HepG2 (cell line): ENCODE measurements around the gene CCNQ. TPM values are rescaled to one million over a fixed set of nuclear protein-coding genes. Genes with fewer than 3 reads are reported as not detected.

ENCODE experiments used
- ARID4A ChIP-seq: sonication (generic); formaldehyde crosslinking; IDR thresholded peaks from 2 replicates; pipeline ENCODE4 v1.5.0; 2020; ENCODE audit warnings: mild to moderate bottlenecking, missing genetic modification reagents, borderline replicate concordance
- BORCS8-MEF2B ChIP-seq: sonication (generic); formaldehyde crosslinking; IDR thresholded peaks from 2 replicates; pipeline ENCODE4 v1.8.0; 2022; ENCODE audit warnings: mild to moderate bottlenecking, missing genetic modification reagents
- CAMTA2 ChIP-seq: sonication (generic); formaldehyde crosslinking; IDR thresholded peaks from 2 replicates; pipeline ENCODE4 v1.4.0; 2020; ENCODE audit warnings: mild to moderate bottlenecking, missing genetic modification reagents, borderline replicate concordance
- CHD4 ChIP-seq: fragments of 200-600 bp; sonication (generic); IDR thresholded peaks from 2 replicates; pipeline ENCODE4 v1.7.0; 2017; ENCODE audit warnings: mild to moderate bottlenecking, low read length, borderline replicate concordance
- MEIS2 ChIP-seq: sonication (generic); formaldehyde crosslinking; IDR thresholded peaks from 2 replicates; pipeline ENCODE4 v1.9.0; 2021; ENCODE audit warnings: mild to moderate bottlenecking, missing genetic modification reagents
- MTA1 ChIP-seq: sonication (generic); formaldehyde crosslinking; IDR thresholded peaks from 2 replicates; pipeline ENCODE4 v1.4.0; 2020; ENCODE audit warnings: missing genetic modification reagents, mild to moderate bottlenecking, borderline replicate concordance
- NPAS2 ChIP-seq: sonication (generic); formaldehyde crosslinking; IDR thresholded peaks from 2 replicates; pipeline ENCODE4 v1.8.0; 2022; ENCODE audit warnings: mild to moderate bottlenecking, missing genetic modification reagents, borderline replicate concordance
- RERE ChIP-seq: IDR thresholded peaks from 2 replicates; pipeline ENCODE4 v1.6.1; 2016; ENCODE audit warnings: low read depth, missing genetic modification reagents, missing compliant biosample characterization
- SMAD3 ChIP-seq: sonication (generic); formaldehyde crosslinking; IDR thresholded peaks from 2 replicates; pipeline ENCODE4 v1.4.0; 2020; ENCODE audit warnings: missing genetic modification reagents
- SOX6 ChIP-seq, 2 experiments: fragments of 450-650 bp in 1 of 2; sonication (generic) in 1 of 2; formaldehyde crosslinking in 1 of 2; IDR thresholded peaks; 2 replicates each; pipeline versions ENCODE4 v1.4.0 to v1.6.1; 2017 to 2020; ENCODE audit warnings: antibody characterized with exemption in 1 of 2, mild to moderate bottlenecking in 1 of 2, missing genetic modification reagents in 1 of 2
- SP5 ChIP-seq: IDR thresholded peaks from 2 replicates; pipeline ENCODE4 v1.6.1; 2016; ENCODE audit warnings: low read depth, borderline replicate concordance
- ZBTB25 ChIP-seq: IDR thresholded peaks from 2 replicates; pipeline ENCODE4 v1.6.1; 2018; ENCODE audit warnings: missing genetic modification reagents
- ZNF350 ChIP-seq: sonication (generic); formaldehyde crosslinking; IDR thresholded peaks from 2 replicates; pipeline ENCODE4 v1.4.0; 2020; ENCODE audit warnings: mild to moderate bottlenecking, low read depth, missing genetic modification reagents, borderline replicate concordance
- ZNF775 ChIP-seq: sonication (generic); formaldehyde crosslinking; IDR thresholded peaks from 2 replicates; pipeline ENCODE4 v1.4.0; 2020; ENCODE audit warnings: missing genetic modification reagents, mild to moderate bottlenecking, moderate library complexity, borderline replicate concordance
- polyA plus RNA-seq, 8 experiments: library from polyadenylated mRNA; depleted of rRNA in 3 of 8; stranded (reverse) in 7 of 8; unstranded in 1 of 8; fragments of >200 nt; fragmentation: Illumina TruSeq in 4 of 8; extraction: Trizol in 4 of 8; gene quantifications; 2 replicates each; pipeline versions ENCODE4 v1.2.1 to v1.2.3, GENCODE V29; 2011 to 2016; ENCODE audit warnings: low read depth in 4 of 8, missing spikeins in 1 of 8, mixed read lengths in 1 of 8; ENCODE audit not compliant: insufficient read depth in 1 of 8
- total RNA-seq, 5 experiments: library from RNA; depleted of rRNA; stranded (reverse); fragments of >200 nt; fragmentation: Illumina TruSeq; extraction: Trizol; gene quantifications; 2 replicates each; pipeline ENCODE4 v1.2.3, GENCODE V29; 2016; ENCODE audit warnings: low read depth in 1 of 5
- TF ChIP-seq, protein P1 (sequence below): sonication (generic); formaldehyde crosslinking; IDR thresholded peaks from 2 replicates; pipeline ENCODE4 v1.5.0; 2020; ENCODE audit warnings: mild to moderate bottlenecking, missing genetic modification reagents, moderate library complexity

The CCNQ gene
- total and polyA plus RNA-seq, 2 of the 13 experiments (the other 11 are each of a cell fraction or from before 2014, with no cell fraction given), result 15.0 to 25.5 TPM

- peak; percentile 43; the same call in 1 of the 2 replicates for TF ChIP-seq ARID4A (CRISPR knock-in tag)
- TF ChIP-seq MTA1 (CRISPR knock-in tag), result no peak
- 0 out of 2 replicates have a peak, but pooled peaks have one; percentile 24 for TF ChIP-seq BORCS8-MEF2B
- TF ChIP-seq SOX6 (IDR thresholded peaks at IDR 0.05), result no peak
- peak; percentile 64 for TF ChIP-seq SOX6 (CRISPR knock-in tag; IDR thresholded peaks at IDR 0.05)
- TF ChIP-seq, protein P1, sequence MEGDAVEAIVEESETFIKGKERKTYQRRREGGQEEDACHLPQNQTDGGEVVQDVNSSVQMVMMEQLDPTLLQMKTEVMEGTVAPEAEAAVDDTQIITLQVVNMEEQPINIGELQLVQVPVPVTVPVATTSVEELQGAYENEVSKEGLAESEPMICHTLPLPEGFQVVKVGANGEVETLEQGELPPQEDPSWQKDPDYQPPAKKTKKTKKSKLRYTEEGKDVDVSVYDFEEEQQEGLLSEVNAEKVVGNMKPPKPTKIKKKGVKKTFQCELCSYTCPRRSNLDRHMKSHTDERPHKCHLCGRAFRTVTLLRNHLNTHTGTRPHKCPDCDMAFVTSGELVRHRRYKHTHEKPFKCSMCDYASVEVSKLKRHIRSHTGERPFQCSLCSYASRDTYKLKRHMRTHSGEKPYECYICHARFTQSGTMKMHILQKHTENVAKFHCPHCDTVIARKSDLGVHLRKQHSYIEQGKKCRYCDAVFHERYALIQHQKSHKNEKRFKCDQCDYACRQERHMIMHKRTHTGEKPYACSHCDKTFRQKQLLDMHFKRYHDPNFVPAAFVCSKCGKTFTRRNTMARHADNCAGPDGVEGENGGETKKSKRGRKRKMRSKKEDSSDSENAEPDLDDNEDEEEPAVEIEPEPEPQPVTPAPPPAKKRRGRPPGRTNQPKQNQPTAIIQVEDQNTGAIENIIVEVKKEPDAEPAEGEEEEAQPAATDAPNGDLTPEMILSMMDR (CRISPR knock-in tag), result no peak
- TF ChIP-seq RERE, result peak; percentile 18; the same call in 1 of the 2 replicates
- TF ChIP-seq ZNF775 (CRISPR knock-in tag), result no peak
- no peak for TF ChIP-seq CAMTA2 (CRISPR knock-in tag)
- TF ChIP-seq SMAD3 (CRISPR knock-in tag), result 0 out of 2 replicates have a peak, but pooled peaks have one; percentile 32
- TF ChIP-seq ZBTB25 (CRISPR knock-in tag), result no peak
- no peak for TF ChIP-seq NPAS2 (CRISPR knock-in tag)
- TF ChIP-seq MEIS2 (CRISPR knock-in tag), result peak; percentile 32; the same call in 1 of the 2 replicates
- TF ChIP-seq CHD4, result no peak
- TF ChIP-seq ZNF350 (CRISPR knock-in tag), result peak; percentile 19; the same call in 1 of the 2 replicates
- peak; percentile 86 for TF ChIP-seq SP5
Measured at GRCh38 chrX:153646620-153647373, 47.9 kb upstream of the CCNQ start, which contains the start of gene DUSP9 (continued).
